ENCODE data around the gene CTAGE9.
"Not testable (repeated sequence)": the region's sequence is repeated elsewhere in the genome, so short reads cannot be mapped to it uniquely, and the experiment has no call there.

The CTAGE9 gene

GRCh38 chr6:131710917-131711316, at the start of gene CTAGE9:
TSS of gene CTAGE9 (minus strand) at chr6:131711017. CDS start at chr6:131711017, 0 bp downstream.
- H4K20me1 ChIP-seq (ENCODE audit: low read depth, low read length); H3K9me2 ChIP-seq (replicated peaks; ENCODE audit: insufficient read depth, low read length); H2AFZ ChIP-seq (ENCODE audit: low read depth, low read length, severe bottlenecking); H3K27ac ChIP-seq (ENCODE audit: low read depth, low read length); H3K36me3 ChIP-seq (ENCODE audit: low read length); H3K4me2 ChIP-seq (ENCODE audit: low read depth, low read length, poor library complexity, severe bottlenecking); H3F3A ChIP-seq (ENCODE audit: insufficient read depth); H3K9me3 ChIP-seq (ENCODE audit: insufficient read depth, low read length); H3K79me2 ChIP-seq (ENCODE audit: insufficient read depth, low read length); H3K4me3 ChIP-seq (ENCODE audit: insufficient read depth, low read length, poor library complexity, severe bottlenecking); H3K9ac ChIP-seq (ENCODE audit: low read length); H3K27me3 ChIP-seq (ENCODE audit: low read length): not testable (repeated sequence)

GRCh38 chr6:131758920-131759319, 48.1 kb upstream of the CTAGE9 start:
- Histone ChIP-seq H3K79me2 (ENCODE audit: insufficient read depth, low read length) (no peaks in the 10 kb centered on the region), H3K9me3 (ENCODE audit: insufficient read depth, low read length) (no peaks in the 10 kb centered on the region), H2AFZ (ENCODE audit: low read depth, low read length, severe bottlenecking) (no peak overlapping the region), H3K9ac (ENCODE audit: low read length) (no peak overlapping the region), H3F3A (ENCODE audit: insufficient read depth) (no peaks in the 10 kb centered on the region), H4K20me1 (ENCODE audit: low read depth, low read length) (no peaks in the 10 kb centered on the region), H3K36me3 (ENCODE audit: low read length) (no peaks in the 10 kb centered on the region), H3K4me3 (ENCODE audit: insufficient read depth, low read length, poor library complexity, severe bottlenecking) (no peak overlapping the region), H3K27ac (ENCODE audit: low read depth, low read length) (no peak overlapping the region), H3K4me2 (ENCODE audit: low read depth, low read length, poor library complexity, severe bottlenecking) (no peak overlapping the region), H3K27me3 (ENCODE audit: low read length) (no peaks in the 10 kb centered on the region), H3K9me2 (replicated peaks; ENCODE audit: insufficient read depth, low read length) (no peaks in the 10 kb centered on the region)
- no peak for TF ChIP-seq EZH2phosphoT487 (conservative IDR thresholded peaks at IDR 0.05; ENCODE audit: low read length)
- TF ChIP-seq, protein P1, sequence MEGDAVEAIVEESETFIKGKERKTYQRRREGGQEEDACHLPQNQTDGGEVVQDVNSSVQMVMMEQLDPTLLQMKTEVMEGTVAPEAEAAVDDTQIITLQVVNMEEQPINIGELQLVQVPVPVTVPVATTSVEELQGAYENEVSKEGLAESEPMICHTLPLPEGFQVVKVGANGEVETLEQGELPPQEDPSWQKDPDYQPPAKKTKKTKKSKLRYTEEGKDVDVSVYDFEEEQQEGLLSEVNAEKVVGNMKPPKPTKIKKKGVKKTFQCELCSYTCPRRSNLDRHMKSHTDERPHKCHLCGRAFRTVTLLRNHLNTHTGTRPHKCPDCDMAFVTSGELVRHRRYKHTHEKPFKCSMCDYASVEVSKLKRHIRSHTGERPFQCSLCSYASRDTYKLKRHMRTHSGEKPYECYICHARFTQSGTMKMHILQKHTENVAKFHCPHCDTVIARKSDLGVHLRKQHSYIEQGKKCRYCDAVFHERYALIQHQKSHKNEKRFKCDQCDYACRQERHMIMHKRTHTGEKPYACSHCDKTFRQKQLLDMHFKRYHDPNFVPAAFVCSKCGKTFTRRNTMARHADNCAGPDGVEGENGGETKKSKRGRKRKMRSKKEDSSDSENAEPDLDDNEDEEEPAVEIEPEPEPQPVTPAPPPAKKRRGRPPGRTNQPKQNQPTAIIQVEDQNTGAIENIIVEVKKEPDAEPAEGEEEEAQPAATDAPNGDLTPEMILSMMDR (IDR thresholded peaks at IDR 0.05; ENCODE audit: insufficient read depth, low read length, poor library complexity, severe bottlenecking) = no peak

DNA sequence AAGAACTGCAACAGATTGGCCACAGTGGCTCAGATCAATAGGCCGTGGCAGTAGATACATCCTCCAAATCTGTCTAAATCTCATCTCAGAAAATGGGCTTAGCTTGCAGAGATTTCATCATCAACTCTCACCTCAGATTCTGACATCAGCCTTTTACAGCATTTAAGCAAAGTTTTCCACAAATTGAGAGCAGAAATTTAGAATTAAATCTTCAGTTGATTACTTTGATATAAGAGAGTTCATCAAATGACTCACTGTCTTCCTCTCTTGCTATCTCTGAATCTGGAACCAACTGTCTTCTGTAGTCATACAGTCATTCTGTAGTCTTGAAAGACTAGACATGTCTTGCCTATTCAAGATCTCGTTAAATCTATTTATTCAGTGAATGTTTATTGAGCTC, 45.2 kb upstream of the CTAGE9 start:
- Histone ChIP-seq H3K27me3 (ENCODE audit: low read length) (no peaks in the 10 kb centered on the region), H2AFZ (ENCODE audit: low read depth, low read length, severe bottlenecking) (no peak overlapping the region), H3K79me2 (ENCODE audit: insufficient read depth, low read length) (no peaks in the 10 kb centered on the region), H3K9me2 (replicated peaks; ENCODE audit: insufficient read depth, low read length) (no peaks in the 10 kb centered on the region), H3K36me3 (ENCODE audit: low read length) (no peaks in the 10 kb centered on the region), H3K4me2 (ENCODE audit: low read depth, low read length, poor library complexity, severe bottlenecking) (no peak overlapping the region), H4K20me1 (ENCODE audit: low read depth, low read length) (no peaks in the 10 kb centered on the region), H3K9me3 (ENCODE audit: insufficient read depth, low read length) (no peaks in the 10 kb centered on the region), H3K27ac (ENCODE audit: low read depth, low read length) (no peak overlapping the region), H3K9ac (ENCODE audit: low read length) (no peak overlapping the region), H3K4me3 (ENCODE audit: insufficient read depth, low read length, poor library complexity, severe bottlenecking) (no peak overlapping the region), H3F3A (ENCODE audit: insufficient read depth) (no peaks in the 10 kb centered on the region)
- no peak for TF ChIP-seq EZH2phosphoT487 (conservative IDR thresholded peaks at IDR 0.05; ENCODE audit: low read length)
- TF ChIP-seq, protein P1 (IDR thresholded peaks at IDR 0.05; ENCODE audit: insufficient read depth, low read length, poor library complexity, severe bottlenecking) = no peak

DNA sequence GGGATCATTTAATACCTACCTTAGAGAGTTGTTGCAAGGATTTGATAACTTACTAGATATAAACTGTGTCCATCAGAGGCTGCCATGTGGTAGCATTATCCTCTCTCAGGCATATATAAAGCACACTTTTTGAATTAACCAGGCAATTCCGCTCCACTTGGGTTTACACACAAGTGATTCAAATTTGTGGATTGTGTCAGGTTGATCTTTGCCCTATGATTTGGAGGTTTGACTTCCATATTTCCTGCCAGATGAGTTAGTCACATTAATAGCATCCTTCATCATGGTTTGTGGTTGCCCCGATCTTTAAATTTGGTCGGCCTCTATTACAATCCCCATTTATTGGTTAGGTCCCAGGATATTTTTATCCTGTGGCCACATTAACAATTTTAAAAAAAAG, 44.8 kb upstream of the CTAGE9 start:
- H3K4me2 ChIP-seq (ENCODE audit: low read depth, low read length, poor library complexity, severe bottlenecking) = no peak overlapping the region
- TF ChIP-seq, protein P1 (IDR thresholded peaks at IDR 0.05; ENCODE audit: insufficient read depth, low read length, poor library complexity, severe bottlenecking) = no peak
- no peaks in the 10 kb centered on the region for H3K9me3 ChIP-seq (ENCODE audit: insufficient read depth, low read length)
- no peak overlapping the region for H3K4me3 ChIP-seq (ENCODE audit: insufficient read depth, low read length, poor library complexity, severe bottlenecking)
- H3K27ac ChIP-seq (ENCODE audit: low read depth, low read length) = no peak overlapping the region
- H3K27me3 ChIP-seq (ENCODE audit: low read length) = no peaks in the 10 kb centered on the region
- no peaks in the 10 kb centered on the region for H4K20me1 ChIP-seq (ENCODE audit: low read depth, low read length)
- no peaks in the 10 kb centered on the region for H3K79me2 ChIP-seq (ENCODE audit: insufficient read depth, low read length)
- H3K9ac ChIP-seq (ENCODE audit: low read length) = no peak overlapping the region
- H2AFZ ChIP-seq (ENCODE audit: low read depth, low read length, severe bottlenecking) = no peak overlapping the region
- no peaks in the 10 kb centered on the region for H3F3A ChIP-seq (ENCODE audit: insufficient read depth)
- H3K36me3 ChIP-seq (ENCODE audit: low read length) = no peaks in the 10 kb centered on the region
- no peaks in the 10 kb centered on the region for H3K9me2 ChIP-seq (replicated peaks; ENCODE audit: insufficient read depth, low read length)
